Adipocyte (in vitro differentiated cells): Measurements from ENCODE around the gene BMS1.

Experiments used
- DNase-seq: peaks from one replicate; pipeline ENCODE4 v3.0.0-alpha.2; 2015; ENCODE audit warnings: low read depth
- H3K27me3 ChIP-seq: replicated peaks from 2 replicates; pipeline ENCODE4 v1.7.0; 2013; ENCODE audit warnings: mild to moderate bottlenecking, low read length, moderate library complexity; ENCODE audit not compliant: control insufficient read depth, insufficient read depth
- H3K36me3 ChIP-seq: 2 replicates; pipeline ENCODE4 v1.7.0; 2013; ENCODE audit warnings: low read length, mild to moderate bottlenecking, moderate library complexity; ENCODE audit not compliant: control insufficient read depth, insufficient read depth, severe bottlenecking
- H3K4me1 ChIP-seq: 2 replicates; pipeline ENCODE4 v1.7.0; 2013; ENCODE audit warnings: mild to moderate bottlenecking, low read length, moderate library complexity; ENCODE audit not compliant: control insufficient read depth, insufficient read depth
- H3K4me3 ChIP-seq: 2 replicates; pipeline ENCODE4 v1.7.0; 2013; ENCODE audit warnings: mild to moderate bottlenecking, low read length, moderate library complexity
- H3K9ac ChIP-seq: 2 replicates; pipeline ENCODE4 v1.7.0; 2013; ENCODE audit warnings: mild to moderate bottlenecking, low read length, moderate library complexity
- H3K9me3 ChIP-seq: 2 replicates; pipeline ENCODE4 v1.7.0; 2013; ENCODE audit warnings: mild to moderate bottlenecking, low read length, moderate library complexity; ENCODE audit not compliant: control insufficient read depth

BMS1 gene

GRCh38 chr10:42755556-42756093, 27.0 kb upstream of the BMS1 start:
- Histone ChIP-seq H3K4me3 (no peak overlapping the region), H3K36me3 (no peaks in the 10 kb centered on the region), H3K4me1 (peaks cover 4% of the 10 kb centered on the region), H3K27me3 (peaks cover 34% of the 10 kb centered on the region), H3K9ac (no peak overlapping the region), H3K9me3 (peaks cover 7% of the 10 kb centered on the region)
- DNase-seq, result no peak

DNA sequence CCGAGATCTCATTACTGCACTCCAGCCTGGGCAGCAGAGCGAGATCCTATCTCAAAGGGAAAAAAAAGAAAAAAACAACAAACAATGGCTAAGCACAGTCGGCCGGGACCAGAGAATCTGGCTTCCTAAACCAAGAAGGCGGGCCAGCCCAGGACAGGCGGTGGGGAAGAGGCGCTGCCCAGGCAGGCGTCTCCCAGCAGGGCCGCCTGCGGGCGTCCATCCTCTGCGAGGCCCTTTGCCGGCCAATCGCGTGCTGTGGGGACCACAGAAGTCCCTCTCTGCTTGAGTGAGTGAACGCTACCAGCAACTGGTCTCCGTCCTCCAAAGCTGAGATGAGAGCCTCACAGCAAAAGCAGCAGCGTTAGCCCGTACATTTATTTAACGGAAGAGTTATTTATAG, 14.7 kb upstream of the BMS1 start:
- H3K9ac ChIP-seq, result no peak overlapping the region
- H3K9me3 ChIP-seq, result no peaks in the 10 kb centered on the region
- H3K36me3 ChIP-seq, result no peaks in the 10 kb centered on the region
- no peak for DNase-seq
- H3K27me3 ChIP-seq, result no peaks in the 10 kb centered on the region
- no peak overlapping the region for H3K4me3 ChIP-seq
- H3K4me1 ChIP-seq, result no peaks in the 10 kb centered on the region

DNA sequence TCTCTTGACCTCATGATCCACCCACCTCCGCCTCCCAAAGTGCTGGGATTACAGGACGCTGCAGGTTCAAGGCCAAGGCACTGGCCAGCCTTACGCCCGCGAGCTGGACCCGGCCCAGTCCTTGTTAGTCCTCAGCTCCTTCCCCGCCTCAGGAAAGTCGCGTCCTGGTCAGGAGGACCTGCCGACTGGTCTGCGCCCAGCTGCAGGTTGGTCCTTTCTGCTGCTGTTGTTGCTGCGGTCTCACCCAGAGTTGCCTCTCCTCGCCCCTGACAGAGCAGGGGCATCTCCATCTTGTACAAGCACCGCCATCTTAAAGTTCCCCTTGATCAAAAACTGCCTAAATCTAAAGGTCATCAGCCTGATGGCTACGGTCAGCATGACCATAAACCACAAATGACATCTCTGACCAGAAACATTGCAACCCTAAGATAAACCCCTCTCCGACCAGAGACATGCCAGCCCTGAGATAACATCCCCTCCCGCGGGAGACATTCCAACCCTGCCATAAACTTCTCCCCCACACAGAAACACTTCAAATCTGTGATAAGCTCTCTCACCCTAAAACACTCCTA, 13.9 kb upstream of the BMS1 start:
- Histone ChIP-seq H3K36me3 (no peaks in the 10 kb centered on the region), H3K4me3 (no peak overlapping the region), H3K9me3 (no peaks in the 10 kb centered on the region), H3K27me3 (no peaks in the 10 kb centered on the region), H3K9ac (no peak overlapping the region), H3K4me1 (no peaks in the 10 kb centered on the region)
- DNase-seq, result no peak

- no peak for DNase-seq
- Histone ChIP-seq H3K9ac (no peak overlapping the region), H3K4me3 (no peak overlapping the region), H3K9me3 (no peaks in the 10 kb centered on the region), H3K36me3 (no peaks in the 10 kb centered on the region), H3K27me3 (peaks cover 2% of the 10 kb centered on the region), H3K4me1 (no peaks in the 10 kb centered on the region)
Observed at GRCh38 chr10:42769173-42769572, 13.4 kb upstream of the BMS1 start.

DNA sequence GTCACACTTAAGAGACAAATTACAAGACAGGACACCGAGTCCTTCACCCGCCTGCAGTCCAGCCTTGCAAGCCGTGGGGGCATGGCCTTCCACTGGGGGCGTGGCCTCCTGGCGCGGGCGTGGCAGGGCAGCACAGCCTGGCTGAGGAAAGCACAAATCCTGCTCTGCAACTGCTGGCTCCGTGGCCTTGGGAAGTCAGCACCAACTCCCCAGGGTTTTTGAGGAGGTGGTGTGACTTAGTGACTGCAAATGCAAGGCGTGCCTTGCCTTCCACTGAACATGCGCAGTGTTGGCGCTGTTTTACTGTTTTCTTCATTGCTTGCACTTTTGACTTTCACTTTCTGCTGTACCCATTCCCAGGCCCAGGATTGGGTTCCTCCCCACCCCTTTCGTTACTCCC, 12.9 kb upstream of the BMS1 start:
- no peak overlapping the region for H3K4me3 ChIP-seq
- no peaks in the 10 kb centered on the region for H3K4me1 ChIP-seq
- H3K36me3 ChIP-seq, result no peaks in the 10 kb centered on the region
- DNase-seq, result no peak
- no peaks in the 10 kb centered on the region for H3K9me3 ChIP-seq
- no peak overlapping the region for H3K9ac ChIP-seq
- H3K27me3 ChIP-seq, result peaks cover 7% of the 10 kb centered on the region

DNA sequence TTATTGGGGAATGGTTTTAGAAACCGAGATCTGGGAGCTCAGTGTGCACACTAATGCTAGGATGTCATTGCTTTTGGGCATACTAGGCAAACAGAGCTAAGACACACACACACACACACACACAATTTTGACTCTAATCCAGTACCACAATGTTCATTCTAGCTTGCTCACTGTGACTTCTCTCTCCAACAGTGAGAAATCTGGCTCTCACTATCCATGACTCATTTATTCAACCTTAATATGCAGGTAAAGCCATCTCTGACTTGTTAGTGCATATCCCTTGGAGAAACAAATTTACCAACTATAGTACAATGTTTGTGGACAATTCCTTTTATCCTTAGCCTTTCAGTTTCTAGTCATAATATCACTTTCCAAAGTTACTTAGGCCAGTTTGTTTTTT, 5.9 kb upstream of the BMS1 start:
- Histone ChIP-seq H3K4me3 (no peak overlapping the region), H3K9me3 (no peaks in the 10 kb centered on the region), H3K27me3 (peaks cover 35% of the 10 kb centered on the region), H3K36me3 (no peaks in the 10 kb centered on the region), H3K4me1 (no peaks in the 10 kb centered on the region), H3K9ac (no peak overlapping the region)
- no peak for DNase-seq

- H3K4me1 ChIP-seq, result peaks cover 6% of the 10 kb centered on the region
- H3K9me3 ChIP-seq, result no peaks in the 10 kb centered on the region
- H3K27me3 ChIP-seq, result peaks cover 26% of the 10 kb centered on the region
- H3K9ac ChIP-seq, result no peak overlapping the region
- peaks cover 14% of the 10 kb centered on the region for H3K36me3 ChIP-seq
- no peak overlapping the region for H3K4me3 ChIP-seq
- DNase-seq, result no peak
Observed at GRCh38 chr10:42780456-42780855, 2.1 kb upstream of the BMS1 start.

DNA sequence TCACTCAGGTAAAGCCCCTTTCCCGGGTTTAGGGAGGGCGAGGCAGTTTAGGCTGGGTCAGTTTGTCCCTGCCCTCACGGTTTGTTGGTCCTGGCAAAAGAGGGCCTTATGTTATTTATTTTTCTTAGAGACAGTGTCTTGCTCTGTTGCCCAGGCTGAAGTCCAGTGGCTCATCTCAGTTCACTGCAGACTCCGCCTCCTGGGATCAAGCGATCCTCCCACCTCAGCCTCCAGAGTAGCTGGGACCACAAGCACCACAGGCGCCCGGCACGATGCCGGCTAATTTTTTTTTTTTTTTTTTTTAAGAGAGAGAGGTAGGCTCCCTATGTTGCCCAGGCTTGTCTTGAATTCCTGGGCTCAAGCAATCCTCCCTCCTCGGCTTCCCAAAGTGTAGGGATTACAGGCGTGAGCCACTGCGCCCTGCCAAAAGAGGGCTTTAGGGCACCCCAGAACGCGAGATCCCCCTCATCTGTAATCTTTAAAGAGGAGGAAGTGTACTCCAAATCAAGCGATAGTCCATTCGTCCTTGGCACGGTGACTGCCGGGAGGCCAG, 626 bp upstream of the BMS1 start:
- Histone ChIP-seq H3K36me3 (peaks cover 29% of the 10 kb centered on the region), H3K9me3 (no peaks in the 10 kb centered on the region), H3K4me1 (peaks cover 6% of the 10 kb centered on the region), H3K4me3 (peak overlapping the region; percentile 94), H3K27me3 (peaks cover 12% of the 10 kb centered on the region), H3K9ac (peak overlapping the region; percentile 93)
- no peak for DNase-seq

- peaks cover 6% of the 10 kb centered on the region for H3K4me1 ChIP-seq
- H3K36me3 ChIP-seq, result peaks cover 41% of the 10 kb centered on the region
- H3K9me3 ChIP-seq, result no peaks in the 10 kb centered on the region
- H3K27me3 ChIP-seq, result peaks cover 4% of the 10 kb centered on the region
- peak overlapping the region; percentile 94 for H3K4me3 ChIP-seq
- peak overlapping the region; percentile 93 for H3K9ac ChIP-seq
- DNase-seq, result peak; percentile 67
Observed at GRCh38 chr10:42783181-42783549, 570 bp downstream of the BMS1 start.

DNA sequence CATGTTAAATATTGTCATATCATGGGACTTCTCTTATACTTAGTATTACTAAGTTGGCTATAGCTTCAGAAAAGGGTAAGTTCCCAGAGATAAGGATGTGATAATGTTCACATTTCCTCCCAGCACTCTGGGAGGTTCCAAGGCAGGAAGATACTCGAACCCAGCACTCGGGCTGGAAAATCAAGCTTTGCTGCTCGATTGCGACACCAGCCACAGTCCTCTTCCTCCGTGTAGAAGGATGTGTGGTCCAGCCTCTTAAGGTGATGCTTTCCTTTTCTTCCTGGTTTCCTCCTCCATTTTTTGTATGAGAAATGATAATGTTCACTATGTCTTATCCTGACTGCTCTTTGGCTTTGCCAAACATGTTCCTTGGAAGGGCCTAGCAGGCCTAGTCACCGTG, 3.2 kb downstream of the BMS1 start:
- Histone ChIP-seq H3K4me3 (no peak overlapping the region), H3K27me3 (no peaks in the 10 kb centered on the region), H3K9ac (no peak overlapping the region), H3K4me1 (peaks cover 6% of the 10 kb centered on the region), H3K36me3 (peaks cover 62% of the 10 kb centered on the region), H3K9me3 (no peaks in the 10 kb centered on the region)
- DNase-seq, result no peak

- no peak overlapping the region for H3K9ac ChIP-seq
- H3K9me3 ChIP-seq, result no peaks in the 10 kb centered on the region
- no peaks in the 10 kb centered on the region for H3K27me3 ChIP-seq
- H3K4me3 ChIP-seq, result no peak overlapping the region
- no peaks in the 10 kb centered on the region for H3K4me1 ChIP-seq
- peaks cover 92% of the 10 kb centered on the region for H3K36me3 ChIP-seq
- no peak for DNase-seq
Observed at GRCh38 chr10:42790835-42791234, 8.2 kb downstream of the BMS1 start.

GRCh38 chr10:42795701-42796100, 13.1 kb downstream of the BMS1 start:
- Histone ChIP-seq H3K4me3 (no peak overlapping the region), H3K27me3 (no peaks in the 10 kb centered on the region), H3K4me1 (no peaks in the 10 kb centered on the region), H3K36me3 (peaks cover 96% of the 10 kb centered on the region), H3K9me3 (no peaks in the 10 kb centered on the region), H3K9ac (no peak overlapping the region)
- no peak for DNase-seq
